Measurements from ENCODE around the gene BMP3.

BMP3 gene

GRCh38 chr4:81040012-81040659 is 9.6 kb downstream of the BMP3 start:
- DNase-seq (ENCODE audit: low spot score): peak; percentile 56

GRCh38 chr4:81042578-81043365 is 12.3 kb downstream of the BMP3 start:
- DNase-seq (ENCODE audit: low spot score): no peak

- DNase-seq (ENCODE audit: low spot score): no peak
Observed at GRCh38 chr4:81049330-81049729, 18.8 kb downstream of the BMP3 start.

GRCh38 chr4:81049907-81050306 is 19.4 kb downstream of the BMP3 start:
- DNase-seq (ENCODE audit: low spot score): no peak

GRCh38 chr4:81052119-81053068 is 21.9 kb downstream of the BMP3 start:
- peak; percentile 47 for DNase-seq (ENCODE audit: low spot score)

GRCh38 chr4:81058621-81059020 is 28.1 kb downstream of the BMP3 start:
- no peak for DNase-seq (ENCODE audit: low spot score)

- DNase-seq (ENCODE audit: low spot score): no peak
Observed at GRCh38 chr4:81060587-81061343, 30.3 kb downstream of the BMP3 start.

- DNase-seq (ENCODE audit: low spot score): no peak
Observed at GRCh38 chr4:81061344-81061730, 30.8 kb downstream of the BMP3 start.

GRCh38 chr4:81062001-81062400 is 31.5 kb downstream of the BMP3 start:
- no peak for DNase-seq (ENCODE audit: low spot score)

- no peak for DNase-seq (ENCODE audit: low spot score)
Observed at GRCh38 chr4:81065446-81065845, 34.9 kb downstream of the BMP3 start.

- peak; percentile 63 for DNase-seq (ENCODE audit: low spot score)
Observed at GRCh38 chr4:81069706-81070331, 39.3 kb downstream of the BMP3 start.

- DNase-seq (ENCODE audit: low spot score): no peak
Observed at GRCh38 chr4:81071013-81071412, 40.5 kb downstream of the BMP3 start.

- DNase-seq (ENCODE audit: low spot score): no peak
Observed at GRCh38 chr4:81081156-81081555, 50.6 kb downstream of the BMP3 start.

GRCh38 chr4:81084029-81084428 is 53.5 kb downstream of the BMP3 start:
- DNase-seq (ENCODE audit: low spot score): peak; percentile 54

- DNase-seq (ENCODE audit: low spot score): no peak
Observed at GRCh38 chr4:81084634-81085033, 54.1 kb downstream of the BMP3 start.

GRCh38 chr4:81085291-81085690 is 54.8 kb downstream of the BMP3 start:
- peak; percentile 10 for DNase-seq (ENCODE audit: low spot score)

GRCh38 chr4:81085979-81086378 is 55.5 kb downstream of the BMP3 start:
- no peak for DNase-seq (ENCODE audit: low spot score)

- DNase-seq (ENCODE audit: low spot score): no peak
Observed at GRCh38 chr4:81093720-81094401, 63.4 kb downstream of the BMP3 start.

GRCh38 chr4:81095389-81095788 is 64.9 kb downstream of the BMP3 start:
- no peak for DNase-seq (ENCODE audit: low spot score)

- no peak for DNase-seq (ENCODE audit: low spot score)
Observed at GRCh38 chr4:81096566-81096965, 66.1 kb downstream of the BMP3 start.

- DNase-seq (ENCODE audit: low spot score): no peak
Observed at GRCh38 chr4:81102107-81102506, 71.6 kb downstream of the BMP3 start.

Data from AG08395 (cell line).